ENCODE results near the gene TCOF1.

- no peak for TF ChIP-seq POLR2AphosphoS5 (IDR thresholded peaks at IDR 0.05; ENCODE audit: insufficient read depth, low read depth, low read length)
- no peak for TF ChIP-seq CTCF (IDR thresholded peaks at IDR 0.05; ENCODE audit: extremely low read depth in 1 of 2, insufficient read depth in 1 of 2, low read depth in 1 of 2, low read length in 2 of 2)
- TF ChIP-seq EZH2 (IDR thresholded peaks at IDR 0.05; ENCODE audit: borderline replicate concordance, low read depth, low read length, severe bottlenecking), result no peak
- no peak for TF ChIP-seq MAX (IDR thresholded peaks at IDR 0.05; ENCODE audit: insufficient read depth, insufficient read length)
- TF ChIP-seq POLR2A (IDR thresholded peaks at IDR 0.05; ENCODE audit: low read depth, low read length), result no peak
- TF ChIP-seq MYC (IDR thresholded peaks at IDR 0.05; ENCODE audit: low read depth, low read length), result no peak
- no peak for TF ChIP-seq JUN (IDR thresholded peaks at IDR 0.05; ENCODE audit: borderline replicate concordance, insufficient read depth, insufficient read length, low read depth)
These were observed 15.5 kb upstream of the TCOF1 start for GRCh38 chr5:150341989-150342388.

All from endothelial cell of umbilical vein (primary cell).